Heart left ventricle (tissue), 16 donors: Measurements from ENCODE around the gene DPM2. TPM values are rescaled to one million over a fixed set of nuclear protein-coding genes. Genes with fewer than 3 reads are reported as not detected.

Experiments used
- ATAC-seq, 4 donors: fragments of 200-7000 bp; cut with Tn5 transposase; one replicate each; pipeline ENCODE4 v1.9.1; 2020 to 2022; ENCODE audit warnings: moderate library complexity in 4 of 4, mild to moderate bottlenecking in 3 of 4, moderate number of reproducible peaks in 1 of 4
- DNase-seq, 5 donors: peaks; one replicate each; pipeline ENCODE4 v3.0.0-alpha.2; 2020
- H3K27ac ChIP-seq, 12 donors: fragments of 200-600 bp; sonication (generic) in 4 of 12; one replicate each; pipeline versions ENCODE4 v1.5.0 to v1.8.0; 2016 to 2022; ENCODE audit warnings: mild to moderate bottlenecking in 2 of 12
- H3K27me3 ChIP-seq, 9 donors: fragments of 200-600 bp; sonication (generic) in 2 of 9; one replicate each; pipeline versions ENCODE4 v1.5.1 to v1.8.0; 2016 to 2022; ENCODE audit warnings: mild to moderate bottlenecking in 3 of 9
- H3K36me3 ChIP-seq, 9 donors: fragments of 200-600 bp; sonication (generic) in 2 of 9; one replicate each; pipeline versions ENCODE4 v1.5.0 to v1.8.0; 2018 to 2022; ENCODE audit warnings: mild to moderate bottlenecking in 2 of 9
- H3K4me1 ChIP-seq, 12 donors: fragments of 200-600 bp; sonication (generic) in 4 of 12; one replicate each; pipeline versions ENCODE4 v1.5.0 to v1.8.0; 2016 to 2022; ENCODE audit warnings: mild to moderate bottlenecking in 3 of 12
- H3K4me3 ChIP-seq, 12 donors: fragments of 200-600 bp; sonication (generic) in 4 of 12; one replicate each; pipeline versions ENCODE4 v1.5.0 to v1.8.0; 2017 to 2022; ENCODE audit warnings: mild to moderate bottlenecking in 9 of 12, moderate library complexity in 4 of 12
- H3K9me3 ChIP-seq, 12 donors: fragments of 200-600 bp; sonication (generic) in 4 of 12; one replicate each; pipeline versions ENCODE4 v1.5.0 to v1.8.0; 2016 to 2022; ENCODE audit warnings: mild to moderate bottlenecking in 1 of 12
- POLR2A ChIP-seq, 2 donors: fragments of 450-650 bp; IDR thresholded peaks; one replicate each; pipeline ENCODE4 v1.6.1; 2017; ENCODE audit warnings: antibody characterized with exemption in 2 of 2, mild to moderate bottlenecking in 2 of 2, moderate library complexity in 2 of 2
- WGBS, 4 donors: extraction: QIAGEN DNeasy Blood & Tissue Kit in 2 of 4; methylation state at CpG; one replicate each; pipeline versions ENCODE4 v1.1.5 to v1.1.7; 2013 to 2018; 5-methylcytosine and 5-hydroxymethylcytosine counted together
- intact Hi-C, 10 donors: fragments of 100-400 bp; cut with DNase I; formaldehyde crosslinking; loops; one replicate each; pipeline versions ENCODE4 v1.11.1 to v1.14.2; 2022
- polyA plus RNA-seq, 2 donors: library from polyadenylated mRNA; stranded (reverse); fragments of 200-250 nt; gene quantifications; one replicate each; pipeline ENCODE4 v1.2.3, GENCODE V29; 2013
- total RNA-seq, 9 donors: library from RNA; depleted of rRNA in 2 of 9; stranded (reverse); fragments of >200 nt in 2 of 9; fragmentation: NEBNext Ultra II Directional in 3 of 9; extraction: Animal tissue kit (Norgen Biotek cat#: 25700) in 3 of 9; gene quantifications; one replicate each; pipeline versions ENCODE4 v1.1.0 to v1.2.4, GENCODE V29; 2016 to 2023
- TF ChIP-seq, protein P1 (sequence below), 12 donors: fragments of 200-600 bp; sonication (generic) in 4 of 12; IDR thresholded peaks; one replicate each; pipeline versions ENCODE4 v1.5.0 to v1.8.0; 2018 to 2022; ENCODE audit warnings: antibody characterized with exemption in 12 of 12, mild to moderate bottlenecking in 5 of 12
- donor health status: ischemic (EF 13 %, LVEDD 7.1; RV severe dilation, severe dysfunction).
- donor health status: healthy with polysubstance abuse.
- donor health status: DM: no; HTN: yes; CAD: no.
- donor health status: DM: no; HTN: no; CAD: no.
- donor health status: ischemic (EF 25% LVEDD 6.9; RV normal size, moderate dysfunction).
- donor health status: ischemic (EF 25% LVEDD 5.7; RV mildly dilated, moderate dysfunction).
- donor health status: healthy.
- donor health status: DM: yes; HTN: yes; CAD: no.
- donor health status: ischemic (EF 35%, LVEDD 5.7; RV mildly dilated, moderate dysfunction).
- donor health status: nonischemic (EF 11% LVEDD 7.7; RV severe dilation, severe dysfunction).
- donor health status: DM: yes; HTN: yes; CAD: no.
- donor health status: PGD.
- donor health status: ischemic (EF 29% LVEDD 5.4; RV normal size, mild dysfunction).
- donor health status: nonischemic (EF 23%, LVEDD 6.1; RV moderate dilation, normal function).

The DPM2 gene
- total and polyA plus RNA-seq, 11 donors = 7.2 to 31.7 (median 13.5) TPM

DNA sequence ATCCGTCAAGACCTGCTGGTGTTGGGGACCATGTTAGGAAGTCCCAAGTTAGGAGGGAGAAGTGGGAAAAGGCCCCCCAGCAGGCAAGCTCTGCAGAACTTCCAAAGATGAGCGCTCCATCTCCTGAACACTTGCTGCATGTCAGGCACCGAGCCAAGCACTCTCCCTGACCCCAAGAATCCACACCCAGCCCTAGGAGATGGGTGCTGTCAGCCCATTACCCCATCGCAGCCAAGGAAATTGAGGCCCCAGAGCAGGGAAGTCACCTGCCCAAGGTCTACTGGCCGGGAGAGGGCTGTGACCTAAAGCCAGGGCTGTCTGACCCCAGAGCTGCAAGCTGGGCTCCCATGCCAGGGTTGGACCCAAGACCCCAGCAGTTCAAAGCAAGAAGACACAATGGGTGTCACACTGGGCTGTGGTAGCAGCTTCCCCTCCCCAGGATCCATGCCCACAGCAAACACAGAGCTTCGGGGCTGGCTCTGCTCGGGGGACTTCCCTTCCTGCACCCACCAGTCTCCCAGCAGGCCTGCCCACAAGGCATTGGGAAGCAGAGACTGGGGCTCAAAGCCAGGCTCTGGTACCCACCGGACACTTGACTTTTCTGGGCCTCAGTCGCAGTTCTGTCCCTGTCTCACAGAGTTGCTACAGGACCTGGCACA lies 29.6 kb upstream of the DPM2 start:
- no peaks in the 10 kb centered on the region for H3K27me3 ChIP-seq
- H3K36me3 ChIP-seq = no peaks in the 10 kb centered on the region
- H3K4me3 ChIP-seq = no peak overlapping the region
- intact Hi-C loops = no loop called here
- H3K9me3 ChIP-seq = no peaks in the 10 kb centered on the region
- peak in 1 of 5 donors; percentile 25 for DNase-seq
- no peak for ATAC-seq
- no peak for TF ChIP-seq POLR2A (IDR thresholded peaks at IDR 0.05)
- TF ChIP-seq, protein P1, sequence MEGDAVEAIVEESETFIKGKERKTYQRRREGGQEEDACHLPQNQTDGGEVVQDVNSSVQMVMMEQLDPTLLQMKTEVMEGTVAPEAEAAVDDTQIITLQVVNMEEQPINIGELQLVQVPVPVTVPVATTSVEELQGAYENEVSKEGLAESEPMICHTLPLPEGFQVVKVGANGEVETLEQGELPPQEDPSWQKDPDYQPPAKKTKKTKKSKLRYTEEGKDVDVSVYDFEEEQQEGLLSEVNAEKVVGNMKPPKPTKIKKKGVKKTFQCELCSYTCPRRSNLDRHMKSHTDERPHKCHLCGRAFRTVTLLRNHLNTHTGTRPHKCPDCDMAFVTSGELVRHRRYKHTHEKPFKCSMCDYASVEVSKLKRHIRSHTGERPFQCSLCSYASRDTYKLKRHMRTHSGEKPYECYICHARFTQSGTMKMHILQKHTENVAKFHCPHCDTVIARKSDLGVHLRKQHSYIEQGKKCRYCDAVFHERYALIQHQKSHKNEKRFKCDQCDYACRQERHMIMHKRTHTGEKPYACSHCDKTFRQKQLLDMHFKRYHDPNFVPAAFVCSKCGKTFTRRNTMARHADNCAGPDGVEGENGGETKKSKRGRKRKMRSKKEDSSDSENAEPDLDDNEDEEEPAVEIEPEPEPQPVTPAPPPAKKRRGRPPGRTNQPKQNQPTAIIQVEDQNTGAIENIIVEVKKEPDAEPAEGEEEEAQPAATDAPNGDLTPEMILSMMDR (IDR thresholded peaks at IDR 0.05) = no peak
- 63 to 80% (median 73%) methylated on average over 7 to 9 of the region's 9 CpGs for WGBS, 4 donors
- H3K27ac ChIP-seq = peak overlapping the region in 8 of 12 donors; percentile 13 to 95 (median 87)
- peaks cover 18 to 99% (median 88%) of the 10 kb centered on the region in 12 donors for H3K4me1 ChIP-seq

DNA sequence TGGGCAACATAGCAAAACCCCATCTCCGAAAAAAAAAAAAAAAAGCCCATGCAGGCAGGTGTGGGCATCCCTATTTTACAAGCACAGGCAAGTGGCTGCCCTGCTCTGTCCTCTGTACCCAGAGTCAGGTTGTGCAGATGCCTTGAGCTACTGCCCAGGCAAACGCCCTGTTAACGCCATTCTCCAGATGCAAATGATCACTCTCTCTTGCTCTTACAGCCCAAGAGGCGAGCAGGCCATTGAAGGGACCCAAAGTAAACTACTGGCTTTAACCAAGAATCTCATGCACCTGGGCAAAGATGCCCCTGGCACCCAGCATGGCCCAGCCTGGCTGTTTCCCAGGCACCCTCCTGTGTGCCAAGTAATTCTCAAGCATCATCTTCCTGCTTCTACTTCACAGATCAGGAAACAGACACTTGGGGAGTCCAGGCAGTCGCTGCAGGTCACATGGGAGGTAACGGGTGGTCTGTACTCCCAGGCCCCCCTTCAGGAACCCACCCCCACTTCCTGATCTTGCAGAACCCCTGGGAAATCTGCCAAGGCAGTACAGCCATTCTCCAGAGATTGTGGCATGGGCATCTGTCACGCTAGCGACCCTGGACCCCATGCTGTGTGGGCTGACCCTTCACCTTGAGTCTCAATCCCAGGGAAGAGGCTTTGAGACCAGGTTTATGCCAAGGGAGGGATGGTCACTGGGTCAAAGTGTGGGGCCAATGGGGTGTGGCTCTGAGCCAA lies 28.9 kb upstream of the DPM2 start:
- Histone ChIP-seq H3K27me3 (no peaks in the 10 kb centered on the region), H3K27ac (peak overlapping the region in 11 of 12 donors; percentile 66 to 95 (median 89)), H3K4me3 (no peak overlapping the region), H3K4me1 (peaks cover 18 to 96% (median 81%) of the 10 kb centered on the region in 12 donors), H3K36me3 (no peaks in the 10 kb centered on the region), H3K9me3 (no peaks in the 10 kb centered on the region)
- 56 to 60% (median 58%) methylated on average over 7 to 8 of the region's 8 CpGs for WGBS, 4 donors
- intact Hi-C loops = no loop called here
- ATAC-seq (no peak), DNase-seq (peak in 2 of 5 donors; percentile 10 to 29)
- TF ChIP-seq, protein P1 (IDR thresholded peaks at IDR 0.05) = no peak
- no peak for TF ChIP-seq POLR2A (IDR thresholded peaks at IDR 0.05)

GRCh38 chr9:127965953-127966352 lies 28.3 kb upstream of the DPM2 start:
- H3K27me3 ChIP-seq = no peaks in the 10 kb centered on the region
- intact Hi-C loops = no loop called here
- H3K36me3 ChIP-seq = no peaks in the 10 kb centered on the region
- DNase-seq (peak in 1 of 5 donors; percentile 10), ATAC-seq (peak in 3 of 4 donors; percentile 0 to 1 (median 1))
- TF ChIP-seq POLR2A (IDR thresholded peaks at IDR 0.05) = no peak
- H3K4me1 ChIP-seq = peaks cover 18 to 91% (median 76%) of the 10 kb centered on the region in 12 donors
- H3K4me3 ChIP-seq = peak overlapping the region in 6 of 12 donors; percentile 6 to 22 (median 16)
- peak overlapping the region; percentile 61 to 95 (median 88) for H3K27ac ChIP-seq
- no peaks in the 10 kb centered on the region for H3K9me3 ChIP-seq
- 47 to 59% (median 52%) methylated on average over 6 of the region's 6 CpGs for WGBS, 4 donors

- intact Hi-C loops = no loop called here
- no peaks in the 10 kb centered on the region for H3K27me3 ChIP-seq
- DNase-seq = peak in 2 of 5 donors; percentile 12 to 28
Observed at GRCh38 chr9:127963359-127964064, 25.9 kb upstream of the DPM2 start.

More at GRCh38 chr9:127963359-127964064, 25.9 kb upstream of the DPM2 start:
- Histone ChIP-seq H3K27ac (peak overlapping the region in 9 of 12 donors; percentile 1 to 95 (median 31)), H3K4me1 (peaks cover 15 to 92% (median 65%) of the 10 kb centered on the region in 12 donors), H3K9me3 (no peaks in the 10 kb centered on the region), H3K36me3 (no peaks in the 10 kb centered on the region), H3K4me3 (no peak overlapping the region)
- no peak for ATAC-seq
- 79 to 89% (median 80%) methylated on average over 12 to 19 of the region's 19 CpGs for WGBS, 4 donors
- TF ChIP-seq, protein P1 (IDR thresholded peaks at IDR 0.05) = no peak
- TF ChIP-seq POLR2A (IDR thresholded peaks at IDR 0.05) = no peak
